Stimulated activated naive CD4-positive, alpha-beta T cell treated with Interleukin-2 at 50 U/mL for 16 hours (primary cell): ENCODE measurements around the gene PODXL2.
"Not testable (repeated sequence)": the region's sequence is repeated elsewhere in the genome, so short reads cannot be mapped to it uniquely, and the experiment has no call there.

Experiments used
- DNase-seq: peaks from one replicate; lab custom pipeline; 2025; lab: John Stamatoyannopoulos, UW

The PODXL2 gene

DNA sequence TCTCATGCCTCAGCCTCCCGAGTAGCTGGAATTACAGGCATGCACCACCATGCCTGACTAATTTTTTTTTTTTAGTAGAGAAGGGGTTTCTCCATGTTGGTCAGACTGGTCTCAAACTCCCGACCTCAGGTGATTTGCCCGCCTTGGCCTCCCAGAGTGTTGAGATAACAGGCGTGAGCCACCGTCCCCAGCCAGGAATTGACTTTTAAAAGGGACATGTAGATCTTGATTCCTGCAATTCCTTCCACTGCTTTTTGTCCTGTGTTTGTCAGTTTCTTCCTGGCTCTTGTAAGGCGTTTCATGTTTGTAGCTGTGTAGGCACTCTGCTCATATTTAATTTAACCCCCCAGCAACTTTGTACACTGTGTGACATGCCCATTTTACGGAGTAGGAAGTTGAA, 23.4 kb upstream of the PODXL2 start:
- DNase-seq, result not testable (repeated sequence)

DNA sequence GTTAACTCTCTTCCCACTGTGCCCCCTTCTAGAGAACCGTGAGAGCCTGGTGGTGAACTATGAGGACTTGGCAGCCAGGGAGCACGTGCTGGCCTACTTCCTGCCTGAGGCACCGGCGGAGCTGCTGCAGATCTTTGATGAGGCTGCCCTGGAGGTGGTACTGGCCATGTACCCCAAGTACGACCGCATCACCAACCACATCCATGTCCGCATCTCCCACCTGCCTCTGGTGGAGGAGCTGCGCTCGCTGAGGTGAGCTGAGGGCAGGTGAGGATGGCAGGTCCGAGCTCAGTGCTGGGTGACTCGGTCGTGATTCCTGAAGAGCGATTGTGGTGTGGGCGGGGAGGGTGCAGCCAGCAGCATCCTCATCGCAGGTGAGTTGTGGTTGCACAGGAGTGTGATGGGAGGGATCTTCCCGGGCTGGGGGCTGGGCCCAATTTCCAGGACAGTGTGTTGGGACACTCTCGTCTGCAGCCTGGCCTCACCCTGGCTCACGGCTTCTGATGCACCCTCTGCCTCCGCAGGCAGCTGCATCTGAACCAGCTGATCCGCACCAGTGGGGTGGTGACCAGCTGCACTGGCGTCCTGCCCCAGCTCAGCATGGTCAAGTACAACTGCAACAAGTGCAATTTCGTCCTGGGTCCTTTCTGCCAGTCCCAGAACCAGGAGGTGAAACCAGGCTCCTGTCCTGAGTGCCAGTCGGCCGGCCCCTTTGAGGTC, 22.7 kb upstream of the PODXL2 start:
- no peak for DNase-seq

DNA sequence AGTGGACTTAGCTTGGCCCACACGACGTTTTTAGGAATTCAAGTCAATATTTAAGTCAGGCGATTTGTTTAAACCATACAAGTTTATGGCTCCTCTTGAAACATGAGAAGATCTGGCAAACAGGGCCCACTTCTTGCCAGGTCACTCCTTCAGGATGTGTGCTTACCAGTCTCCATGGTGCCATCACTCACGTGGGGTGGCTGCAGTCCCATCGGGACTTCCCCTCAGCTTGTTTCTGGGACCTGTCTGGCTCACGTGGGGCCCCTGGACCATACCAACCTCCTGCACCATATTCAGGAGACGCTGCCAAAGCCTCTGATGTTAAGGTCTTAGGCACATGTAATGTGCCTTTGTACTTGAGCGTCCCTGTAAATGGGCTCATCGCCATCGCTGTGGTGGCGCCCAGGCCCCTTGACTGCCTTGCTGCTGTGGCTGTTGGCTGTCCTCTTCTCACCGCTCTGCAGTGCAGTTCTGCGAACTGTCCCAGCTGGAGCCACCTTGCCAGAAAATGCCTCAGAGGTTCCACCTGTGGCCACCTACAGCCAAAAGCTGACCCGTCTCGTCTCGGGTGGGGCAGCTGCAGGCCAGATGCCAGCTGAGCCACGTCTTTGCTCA, 21.9 kb upstream of the PODXL2 start:
- no peak for DNase-seq

DNA sequence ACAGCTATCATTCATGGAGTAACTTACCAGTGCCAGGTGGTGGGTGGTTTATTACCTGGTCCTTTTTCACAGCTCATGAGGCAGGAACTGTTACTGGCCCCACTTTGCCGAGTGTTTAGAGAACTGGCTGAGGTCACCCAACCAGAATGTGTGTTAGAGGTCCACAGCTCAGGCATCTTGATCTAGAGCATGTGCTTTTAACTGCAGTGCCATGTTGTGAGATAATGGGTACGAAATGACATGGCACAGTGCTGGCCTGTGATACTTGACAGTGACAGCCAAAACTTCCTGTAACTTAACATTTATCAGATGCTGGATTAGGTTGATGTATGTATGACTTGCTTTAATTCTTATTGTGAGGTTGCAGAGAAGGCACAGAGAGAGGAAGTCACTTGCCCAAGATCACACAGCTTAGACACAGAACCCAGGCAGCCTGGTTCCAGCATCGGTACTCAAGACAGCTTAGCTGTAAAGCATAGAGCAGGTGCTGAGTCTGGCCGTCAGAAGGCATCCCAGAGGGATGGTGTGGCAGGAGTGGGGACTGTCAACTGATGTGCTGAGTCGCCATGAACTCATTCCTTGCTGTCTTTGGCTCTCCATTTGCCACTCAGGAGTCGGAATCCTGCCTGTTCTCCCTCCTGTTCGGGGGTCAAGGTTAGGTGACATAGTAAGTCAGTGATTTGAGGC, 21.2 kb upstream of the PODXL2 start:
- no peak for DNase-seq

DNA sequence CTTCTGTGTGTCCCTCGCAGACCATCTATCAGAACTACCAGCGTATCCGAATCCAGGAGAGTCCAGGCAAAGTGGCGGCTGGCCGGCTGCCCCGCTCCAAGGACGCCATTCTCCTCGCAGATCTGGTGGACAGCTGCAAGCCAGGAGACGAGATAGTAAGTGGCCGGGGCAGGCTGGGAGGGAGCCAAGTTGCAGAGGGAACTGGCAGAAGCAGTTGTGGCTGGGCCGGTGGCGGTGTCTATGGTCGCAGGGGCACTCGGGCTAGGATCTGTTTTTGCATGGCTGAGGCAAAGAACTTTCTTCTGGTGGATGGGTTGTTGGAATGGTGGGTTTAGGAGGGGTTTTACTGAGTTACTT, 20.6 kb upstream of the PODXL2 start:
- DNase-seq, result no peak

DNA sequence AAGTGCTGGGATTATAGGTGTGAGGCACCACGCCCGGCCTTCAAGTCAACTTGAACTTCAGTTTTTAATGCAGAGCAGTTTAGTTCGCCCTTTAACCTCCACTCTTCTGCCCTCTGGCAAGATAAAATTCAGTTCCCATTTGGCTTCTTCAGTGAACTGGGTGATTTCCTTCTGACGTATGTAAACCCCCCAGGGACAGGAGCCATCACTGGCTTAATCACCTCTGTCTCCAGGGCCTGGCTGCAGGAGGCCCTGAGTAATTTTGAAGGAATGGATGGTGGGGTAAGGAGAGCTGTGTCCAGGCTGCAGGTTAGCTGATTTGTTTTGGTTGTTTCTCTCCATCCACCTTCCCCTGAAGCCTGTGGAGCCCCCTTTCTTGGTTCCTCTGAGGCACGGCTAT, 18.9 kb upstream of the PODXL2 start:
- DNase-seq, result no peak

DNA sequence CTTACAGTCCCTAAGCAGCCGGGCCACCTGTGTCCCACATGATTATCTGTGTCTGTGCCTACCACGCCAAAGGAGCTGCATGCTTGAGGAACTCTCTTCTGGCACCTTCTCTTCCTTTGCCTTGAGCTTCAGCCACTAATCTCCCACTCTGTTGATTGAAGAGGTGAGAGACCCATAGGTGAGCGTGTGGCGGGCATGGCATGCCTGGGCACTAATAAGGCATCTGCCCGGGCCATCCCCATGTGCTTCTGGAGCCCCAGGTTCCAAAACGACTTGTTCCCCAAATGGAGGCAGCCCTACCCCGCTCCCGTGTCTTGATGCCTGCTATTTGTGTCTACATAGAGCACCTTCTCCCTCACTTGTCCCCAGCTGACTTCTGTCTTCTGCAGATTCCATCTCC, 17.7 kb upstream of the PODXL2 start:
- DNase-seq, result no peak

DNA sequence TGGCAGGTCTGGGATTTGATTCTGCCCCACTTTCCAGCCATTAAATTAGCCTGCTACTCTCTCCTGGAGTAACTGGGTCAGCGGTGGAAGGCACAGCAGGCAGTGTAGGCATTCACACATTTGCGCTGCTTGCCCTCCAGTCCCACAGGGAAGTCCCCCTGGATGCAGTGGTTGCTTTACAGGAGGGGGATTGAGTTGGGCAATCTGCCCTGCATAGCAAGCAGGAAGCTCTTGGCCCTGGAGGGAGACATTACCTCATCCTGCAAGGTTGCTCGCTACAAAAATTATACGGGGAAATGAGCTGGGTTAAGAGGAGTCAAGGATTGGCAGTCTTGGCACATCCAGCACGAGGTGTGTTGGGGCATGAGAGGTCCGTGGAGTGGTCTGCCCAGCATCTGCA, 16.0 kb upstream of the PODXL2 start:
- DNase-seq, result no peak

DNA sequence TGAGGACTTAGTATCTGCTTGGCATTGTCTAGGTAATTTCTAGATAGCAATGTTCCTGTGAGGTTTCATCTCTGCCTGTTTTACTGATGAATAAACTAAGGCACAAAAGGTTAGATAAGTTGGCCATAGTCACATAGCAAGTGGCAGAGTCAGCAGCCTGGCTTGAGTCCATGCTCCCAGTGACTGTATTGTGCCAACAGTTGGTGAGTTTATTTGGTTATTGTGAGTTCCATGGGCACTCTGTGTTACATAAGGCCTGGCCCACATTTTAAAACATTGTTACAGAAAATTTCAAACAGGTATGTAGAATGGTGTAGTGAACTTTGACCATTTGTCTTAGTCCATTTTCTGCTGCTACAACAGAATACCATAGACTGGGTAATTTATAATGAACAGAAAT, 15.6 kb upstream of the PODXL2 start:
- no peak for DNase-seq

DNA sequence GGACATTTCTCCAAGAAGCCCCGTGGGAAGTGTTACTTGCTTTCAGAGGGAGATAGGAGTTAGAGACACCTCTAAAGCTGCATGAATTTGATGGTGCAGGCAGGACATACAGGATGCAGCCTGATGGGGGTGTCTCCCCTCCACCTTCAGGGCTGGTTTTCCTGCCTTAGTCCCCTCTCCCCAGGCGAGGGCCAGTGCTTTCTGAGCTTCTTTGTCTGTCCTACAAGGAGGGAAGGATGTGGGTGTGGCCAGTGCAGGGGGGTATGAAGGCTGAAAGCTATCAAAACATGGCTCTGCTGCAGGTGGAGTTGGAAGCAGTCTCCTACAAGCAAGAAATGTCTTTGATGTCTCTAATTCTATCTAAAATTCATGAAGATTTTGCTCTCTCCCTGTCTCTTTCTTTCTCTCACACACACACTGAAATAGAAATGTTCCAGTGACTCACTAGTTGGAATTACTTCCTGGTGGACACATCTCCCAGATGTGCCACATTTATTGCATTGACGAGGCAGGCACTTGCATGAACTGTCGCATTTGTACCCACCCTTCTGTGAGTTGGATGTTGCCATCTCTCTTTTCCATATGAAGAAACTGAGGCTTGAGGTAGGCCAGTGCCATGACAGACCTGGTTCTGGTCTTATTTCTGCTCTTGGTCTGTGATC, 13.9 kb upstream of the PODXL2 start:
- DNase-seq, result no peak

DNA sequence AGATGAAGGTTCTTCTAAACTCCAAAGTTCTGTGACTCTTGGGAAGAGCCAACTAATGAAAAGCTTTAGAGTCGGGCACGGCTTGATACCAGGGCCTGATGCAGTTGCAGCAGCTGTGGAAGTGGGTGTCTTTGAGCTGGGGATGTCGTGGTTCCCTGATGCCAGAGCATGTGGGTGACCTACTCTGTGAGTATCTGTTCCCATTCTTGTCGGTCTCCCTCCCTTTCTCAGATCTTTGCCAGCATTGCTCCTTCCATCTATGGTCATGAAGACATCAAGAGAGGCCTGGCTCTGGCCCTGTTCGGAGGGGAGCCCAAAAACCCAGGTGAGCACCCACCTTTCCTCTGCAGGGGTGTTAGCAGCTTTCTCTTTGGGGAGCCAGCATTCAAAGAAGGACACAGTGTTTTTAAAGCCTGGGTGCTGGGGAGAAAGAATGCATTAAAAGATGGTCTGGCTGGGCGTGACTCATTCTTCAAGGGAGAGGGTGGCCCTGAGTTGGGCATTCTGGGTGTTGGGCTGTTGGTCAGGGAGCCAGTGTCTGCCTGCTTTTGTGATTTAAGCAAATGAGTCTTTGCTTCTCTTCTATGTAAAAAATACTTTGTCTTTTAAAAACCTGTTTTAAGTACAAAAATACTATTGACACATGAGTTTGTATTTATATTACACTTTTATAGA, 13.2 kb upstream of the PODXL2 start:
- no peak for DNase-seq

DNA sequence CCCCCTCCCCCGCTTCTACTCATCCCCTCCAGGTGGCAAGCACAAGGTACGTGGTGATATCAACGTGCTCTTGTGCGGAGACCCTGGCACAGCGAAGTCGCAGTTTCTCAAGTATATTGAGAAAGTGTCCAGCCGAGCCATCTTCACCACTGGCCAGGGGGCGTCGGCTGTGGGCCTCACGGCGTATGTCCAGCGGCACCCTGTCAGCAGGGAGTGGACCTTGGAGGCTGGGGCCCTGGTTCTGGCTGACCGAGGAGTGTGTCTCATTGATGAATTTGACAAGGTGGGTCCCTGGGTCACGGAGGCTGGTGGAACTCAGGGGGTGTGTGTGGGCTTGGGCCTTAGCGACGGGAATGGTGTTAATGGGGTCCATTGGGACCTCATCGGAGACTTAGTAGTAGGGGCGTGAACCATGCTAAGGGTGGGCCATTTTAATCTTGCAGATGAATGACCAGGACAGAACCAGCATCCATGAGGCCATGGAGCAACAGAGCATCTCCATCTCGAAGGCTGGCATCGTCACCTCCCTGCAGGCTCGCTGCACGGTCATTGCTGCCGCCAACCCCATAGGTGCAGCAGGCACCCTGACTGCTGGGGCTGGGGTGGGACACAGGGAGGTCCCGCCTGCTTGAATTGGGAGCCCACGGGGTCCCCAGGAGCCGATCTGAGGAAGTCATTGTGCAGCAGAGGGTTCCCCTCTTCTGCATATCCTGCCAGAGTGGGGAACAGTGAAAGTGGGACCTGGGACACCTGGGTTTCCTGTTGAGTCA, 12.0 kb upstream of the PODXL2 start:
- DNase-seq, result no peak

DNA sequence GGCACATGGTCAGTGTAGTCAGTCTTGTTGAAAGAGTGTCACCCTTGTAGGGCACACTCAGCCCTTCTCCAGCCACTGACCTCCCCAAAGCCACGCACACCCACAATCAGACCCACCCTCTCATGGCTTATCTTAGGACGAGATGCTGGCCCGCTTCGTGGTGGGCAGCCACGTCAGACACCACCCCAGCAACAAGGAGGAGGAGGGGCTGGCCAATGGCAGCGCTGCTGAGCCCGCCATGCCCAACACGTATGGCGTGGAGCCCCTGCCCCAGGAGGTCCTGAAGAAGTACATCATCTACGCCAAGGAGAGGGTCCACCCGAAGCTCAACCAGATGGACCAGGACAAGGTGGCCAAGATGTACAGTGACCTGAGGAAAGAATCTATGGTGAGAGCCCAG, 10.1 kb upstream of the PODXL2 start:
- DNase-seq, result no peak

DNA sequence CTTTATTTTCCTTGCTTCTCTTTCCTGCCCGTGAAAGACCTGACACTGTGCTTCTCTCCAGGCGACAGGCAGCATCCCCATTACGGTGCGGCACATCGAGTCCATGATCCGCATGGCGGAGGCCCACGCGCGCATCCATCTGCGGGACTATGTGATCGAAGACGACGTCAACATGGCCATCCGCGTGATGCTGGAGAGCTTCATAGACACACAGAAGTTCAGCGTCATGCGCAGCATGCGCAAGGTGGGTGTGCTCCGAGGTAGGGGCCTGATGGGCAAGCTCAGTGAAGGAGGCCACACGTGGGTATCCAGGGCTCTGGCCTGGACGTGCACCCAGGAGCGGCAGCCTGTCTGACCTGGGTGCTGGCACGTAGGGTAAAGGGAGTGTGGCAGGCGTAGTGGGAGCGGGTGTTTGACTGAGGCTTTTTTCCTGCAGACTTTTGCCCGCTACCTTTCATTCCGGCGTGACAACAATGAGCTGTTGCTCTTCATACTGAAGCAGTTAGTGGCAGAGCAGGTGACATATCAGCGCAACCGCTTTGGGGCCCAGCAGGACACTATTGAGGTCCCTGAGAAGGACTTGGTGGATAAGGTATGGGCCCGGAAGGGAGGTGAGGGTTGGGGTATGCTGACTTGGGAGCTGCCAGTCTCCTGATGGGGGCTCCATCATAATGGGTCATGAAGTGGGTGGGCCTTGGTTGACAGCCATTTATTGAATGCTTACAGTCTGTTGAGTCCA, 8.2 kb upstream of the PODXL2 start:
- no peak for DNase-seq

DNA sequence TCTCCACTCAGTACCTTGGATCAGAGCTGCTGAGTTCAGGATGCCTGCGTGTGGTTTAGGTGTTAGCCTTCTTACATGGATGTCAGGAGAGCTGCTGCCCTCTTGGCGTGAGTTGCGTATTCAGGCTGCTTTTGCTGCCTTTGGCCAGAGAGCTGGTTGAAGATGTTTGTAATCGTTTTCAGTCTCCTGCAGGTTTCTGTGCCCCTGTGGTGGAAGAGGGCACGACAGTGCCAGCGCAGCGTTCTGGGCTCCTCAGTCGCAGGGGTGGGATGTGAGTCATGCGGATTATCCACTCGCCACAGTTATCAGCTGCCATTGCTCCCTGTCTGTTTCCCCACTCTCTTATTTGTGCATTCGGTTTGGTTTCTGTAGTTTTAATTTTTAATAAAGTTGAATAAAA, 7.0 kb upstream of the PODXL2 start:
- no peak for DNase-seq

DNA sequence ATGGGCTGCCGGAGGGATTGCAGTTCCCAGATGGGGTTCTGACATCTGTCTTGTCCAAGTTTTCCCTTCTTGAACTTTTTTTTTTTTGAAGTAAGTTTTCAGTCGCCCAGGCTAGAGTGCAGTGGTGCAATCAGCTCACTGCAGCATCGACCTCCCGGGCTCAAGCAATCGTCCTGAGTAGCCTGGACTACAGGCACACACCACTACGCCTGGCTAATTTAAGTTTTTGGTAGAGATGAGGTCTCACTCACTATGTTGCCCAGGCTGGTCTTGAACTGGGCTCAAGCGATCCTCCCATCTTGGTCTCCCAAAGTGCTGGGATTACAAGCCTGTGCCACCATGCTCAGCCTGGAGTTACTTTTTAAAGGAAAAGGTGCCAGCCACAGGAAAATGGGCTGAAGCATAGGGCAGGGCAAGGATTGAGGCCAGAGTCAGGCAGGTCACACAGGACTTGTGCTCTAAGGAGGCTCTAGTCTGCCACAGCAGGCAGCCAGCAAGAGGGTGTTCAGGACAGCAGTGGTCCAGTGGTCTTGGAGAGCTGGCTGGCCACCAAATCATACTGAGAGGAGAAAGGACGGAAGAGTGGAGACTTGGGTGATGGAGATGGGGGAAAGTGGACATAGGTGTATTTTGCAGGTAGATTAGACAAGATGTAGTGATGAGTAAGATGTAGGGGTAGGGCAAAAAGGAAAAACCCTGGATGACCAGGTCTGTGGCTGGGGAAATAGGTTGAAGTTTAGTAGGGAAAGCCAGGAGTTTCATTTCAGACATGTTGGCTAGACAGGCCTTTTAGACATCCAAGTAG, 6.0 kb upstream of the PODXL2 start:
- no peak for DNase-seq

DNA sequence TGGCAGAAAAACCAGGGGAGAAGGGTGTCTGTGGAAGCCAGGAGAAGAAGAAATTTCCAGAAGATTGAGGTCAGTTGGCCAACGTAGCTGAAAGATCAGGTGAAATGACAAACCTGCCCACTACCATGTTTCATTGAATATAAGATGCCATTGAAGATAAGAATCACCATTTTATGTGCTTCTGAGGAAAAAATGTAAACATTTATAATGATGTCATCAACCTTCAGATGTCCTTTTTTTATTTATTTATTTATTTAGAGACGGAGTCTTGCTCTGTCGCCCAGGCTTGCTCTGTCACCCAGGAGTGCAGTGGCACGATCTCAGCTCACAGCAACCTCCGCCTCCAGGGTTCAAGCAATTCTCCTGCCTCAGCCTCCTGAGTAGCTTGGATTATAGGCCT, 4.9 kb upstream of the PODXL2 start:
- no peak for DNase-seq

DNA sequence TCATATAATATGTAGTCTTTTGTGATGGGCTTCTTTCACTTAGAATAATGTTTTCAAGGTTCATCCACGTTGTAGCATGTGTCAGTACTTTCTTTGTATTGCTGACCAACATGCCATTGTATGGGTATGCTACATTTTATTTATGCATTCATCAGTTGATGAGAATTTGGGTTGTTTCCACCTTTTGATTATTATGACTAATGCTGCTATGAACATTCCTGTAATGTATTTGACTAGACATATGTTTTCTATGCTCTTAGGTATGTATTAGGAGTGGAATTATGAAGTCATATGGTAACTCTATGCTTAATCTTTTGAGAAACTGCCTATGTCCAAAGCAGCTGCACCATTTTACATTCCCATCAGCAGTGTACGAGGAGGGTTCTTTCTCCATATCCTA, 3.2 kb upstream of the PODXL2 start:
- no peak for DNase-seq

DNA sequence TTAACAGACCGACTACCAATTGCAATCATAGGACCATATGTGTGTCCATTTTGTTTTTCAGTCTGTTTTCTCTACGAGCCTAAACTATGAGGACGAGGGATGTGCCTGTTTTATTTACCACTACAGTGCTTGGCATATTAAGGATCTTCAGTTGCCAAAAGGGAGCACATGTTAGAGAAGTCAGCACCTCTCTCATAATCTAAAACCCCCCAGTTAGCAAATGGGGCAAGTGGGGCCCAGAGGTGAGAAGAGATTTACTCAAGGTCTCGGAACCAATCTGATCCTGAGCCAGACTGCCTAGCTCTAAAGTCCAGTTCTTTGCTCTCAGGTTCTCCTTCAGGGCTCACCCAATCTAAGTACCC, 578 bp upstream of the PODXL2 start:
- no peak for DNase-seq
